SK-N-SH (cell line): Measurements from ENCODE around the gene GGT7. TPM values are rescaled to one million over a fixed set of nuclear protein-coding genes. Genes with fewer than 3 reads are reported as not detected.

Source experiments
- CTCF ChIA-PET: fragments of 300-600, 350-600 bp; formaldehyde crosslinking; extraction: SDS; loops from one replicate; lab custom pipeline; 2021; lab: Yijun Ruan, JAX
- POLR2A ChIA-PET: fragments of 350-600 bp; sonication (Branson Sonifier 250); formaldehyde crosslinking; extraction: SDS; loops from one replicate; lab custom pipeline; 2020; ENCODE audit warnings: antibody characterized with exemption, inconsistent platforms; lab: Yijun Ruan, JAX
- DNase-seq: peaks from one replicate; pipeline ENCODE4 v3.0.0; 2012
- H2AFZ ChIP-seq: fragments of 200-600 bp; sonication (generic); 2 replicates; pipeline ENCODE4 v1.8.1; 2016; ENCODE audit warnings: antibody characterized with exemption, mild to moderate bottlenecking, low read depth
- H3F3A ChIP-seq: fragments of 200-600 bp; sonication (generic); replicated peaks from 2 replicates; pipeline ENCODE3; 2016; ENCODE audit warnings: antibody characterized with exemption, mild to moderate bottlenecking; ENCODE audit not compliant: insufficient read depth
- H3K27ac ChIP-seq, 2 experiments: fragments of 200-500 bp in 1 of 2; fragments of 200-600 bp in 1 of 2; sonication (Bioruptor generic) in 1 of 2; sonication (generic), shearing (Covaris generic) in 1 of 2; 2 replicates each; pipeline versions ENCODE4 v1.5.1 to v1.6.1; 2014 to 2016; ENCODE audit warnings: low read depth in 2 of 2, inconsistent platforms in 1 of 2, low read length in 1 of 2, mild to moderate bottlenecking in 1 of 2, mixed read lengths in 1 of 2
- H3K27me3 ChIP-seq: fragments of 200-600 bp; sonication (generic), shearing (Covaris generic); 2 replicates; pipeline ENCODE4 v1.6.1; 2016; ENCODE audit warnings: mixed run types; ENCODE audit not compliant: insufficient read depth
- H3K36me3 ChIP-seq, 2 experiments: fragments of 200-500 bp in 1 of 2; fragments of 200-600 bp in 1 of 2; sonication (Bioruptor generic) in 1 of 2; sonication (generic) in 1 of 2; replicated peaks in 1 of 2; 2 replicates each; pipeline versions ENCODE3 to v1.5.1; 2014 to 2016; ENCODE audit warnings: low read length in 1 of 2, mild to moderate bottlenecking in 1 of 2; ENCODE audit not compliant: insufficient read depth in 2 of 2, control insufficient read depth in 1 of 2
- H3K4me1 ChIP-seq, 2 experiments: fragments of 200-500 bp in 1 of 2; fragments of 200-600 bp in 1 of 2; sonication (Bioruptor generic) in 1 of 2; sonication (generic), shearing (Covaris generic) in 1 of 2; 2 replicates each; pipeline versions ENCODE4 v1.5.1 to v1.6.1; 2014 to 2016; ENCODE audit warnings: low read depth in 1 of 2, low read length in 1 of 2, mixed run types in 1 of 2; ENCODE audit not compliant: insufficient read depth in 2 of 2, control insufficient read depth in 1 of 2
- H3K4me2 ChIP-seq: fragments of 200-600 bp; sonication (generic), shearing (Covaris generic); 2 replicates; pipeline ENCODE4 v1.6.1; 2017; ENCODE audit warnings: mixed run types
- H3K4me3 ChIP-seq, 2 experiments: fragments of 200-500 bp in 1 of 2; fragments of 200-600 bp in 1 of 2; sonication (Bioruptor generic) in 1 of 2; sonication (generic), shearing (Covaris generic) in 1 of 2; 2 replicates each; pipeline versions ENCODE4 v1.5.1 to v1.8.1; 2014 to 2016; ENCODE audit warnings: low read depth in 2 of 2, inconsistent platforms in 1 of 2, low read length in 1 of 2, mild to moderate bottlenecking in 1 of 2, mixed read lengths in 1 of 2, moderate library complexity in 1 of 2
- H3K79me2 ChIP-seq: fragments of 200-600 bp; sonication (generic); 2 replicates; pipeline ENCODE4 v1.8.1; 2017; ENCODE audit warnings: mild to moderate bottlenecking; ENCODE audit not compliant: insufficient read depth
- H3K9ac ChIP-seq: fragments of 200-600 bp; sonication (generic); 2 replicates; pipeline ENCODE4 v1.6.1; 2017; ENCODE audit warnings: mixed run types
- H3K9me2 ChIP-seq: fragments of 200-600 bp; sonication (generic); 2 replicates; pipeline ENCODE4 v1.6.1; 2017; ENCODE audit warnings: mixed run types
- H3K9me3 ChIP-seq: fragments of 200-600 bp; sonication (generic); 2 replicates; pipeline ENCODE4 v1.6.1; 2017; ENCODE audit warnings: mixed run types, mild to moderate bottlenecking, moderate library complexity
- H4K20me1 ChIP-seq: fragments of 200-600 bp; sonication (generic); 2 replicates; pipeline ENCODE4 v1.6.1; 2017; ENCODE audit warnings: mild to moderate bottlenecking, mixed run types; ENCODE audit not compliant: insufficient read depth
- CHD2 ChIP-seq: fragments of 150-350 bp; IDR thresholded peaks from 2 replicates; pipeline ENCODE4 v1.6.1; 2018; ENCODE audit warnings: low read length; ENCODE audit not compliant: partially characterized antibody
- EZH2phosphoT487 ChIP-seq: fragments of 200-600 bp; sonication (generic); IDR thresholded peaks from 2 replicates; pipeline ENCODE4 v1.6.1; 2017; ENCODE audit warnings: low read depth, mixed run types, mild to moderate bottlenecking, antibody characterized with exemption, moderate library complexity, borderline replicate concordance
- FOXM1 ChIP-seq: IDR thresholded peaks from 2 replicates; pipeline ENCODE4 v1.4.0; 2012; ENCODE audit warnings: low read depth, mild to moderate bottlenecking
- MXI1 ChIP-seq: IDR thresholded peaks from 2 replicates; pipeline ENCODE4 v1.6.1; 2012; ENCODE audit warnings: mild to moderate bottlenecking, low read depth, low read length, improper control_type of control experiment
- POLR2AphosphoS5 ChIP-seq: IDR thresholded peaks from 2 replicates; pipeline ENCODE4 v1.6.1; 2012; ENCODE audit warnings: low read depth, low read length
- RAD21 ChIP-seq: IDR thresholded peaks from 2 replicates; pipeline ENCODE4 v1.6.1; 2012; ENCODE audit warnings: mild to moderate bottlenecking, low read length
- REST ChIP-seq: IDR thresholded peaks from 2 replicates; pipeline ENCODE4 v1.6.1; 2012; ENCODE audit warnings: mild to moderate bottlenecking, low read depth, low read length, moderate library complexity
- SMC3 ChIP-seq: IDR thresholded peaks from 2 replicates; pipeline ENCODE4 v1.6.1; 2012; ENCODE audit warnings: low read depth, low read length, improper control_type of control experiment
- TAF1 ChIP-seq: IDR thresholded peaks from 2 replicates; pipeline ENCODE4 v1.6.1; 2012; ENCODE audit warnings: low read depth, mild to moderate bottlenecking, low read length, moderate library complexity, borderline replicate concordance
- USF2 ChIP-seq: fragments of 150-350 bp; IDR thresholded peaks from 2 replicates; pipeline ENCODE4 v1.6.1; 2017; ENCODE audit warnings: antibody characterized with exemption, low read length, low read depth, borderline replicate concordance
- YY1 ChIP-seq: IDR thresholded peaks from 2 replicates; pipeline ENCODE4 v1.4.0; 2012; ENCODE audit warnings: low read depth, mild to moderate bottlenecking
- WGBS: methylation state at CpG from one replicate; pipeline ENCODE4 v1.1.6; 2017; ENCODE audit warnings: low lambda C conversion rate; 5-methylcytosine and 5-hydroxymethylcytosine counted together
- polyA plus RNA-seq, 3 experiments: library from polyadenylated mRNA; depleted of rRNA; stranded (reverse); fragments of >200 nt; gene quantifications; 2 replicates each; pipeline ENCODE4 v1.2.3, GENCODE V29; 2012

GGT7 gene
- polyA plus RNA-seq, 1 of the 3 experiments (the other 2 are of a cell fraction) = 22.5 TPM

GRCh38 chr20:34872622-34873224, at the start of gene GGT7 (continued):
- TF ChIP-seq USF2 (no peak), YY1 (peak; percentile 52; the same call in 1 of the 2 replicates)

- no peaks in the 10 kb centered on the region for H3K9me2 ChIP-seq
- no peak overlapping the region for H3K4me3 ChIP-seq
- POLR2A ChIA-PET = no interaction called here
- peaks cover 0 to 4% of the 10 kb centered on the region in 2 experiments; a peak in 1 of 4 replicates for H3K4me1 ChIP-seq
- H3K4me2 ChIP-seq = no peak overlapping the region
- no peaks in the 10 kb centered on the region for H3K79me2 ChIP-seq
- no peak overlapping the region for H2AFZ ChIP-seq
- no peaks in the 10 kb centered on the region for H3K27me3 ChIP-seq
- no peaks in the 10 kb centered on the region for H4K20me1 ChIP-seq
- 83% methylated on average over 3 of the region's 3 CpGs for WGBS
- H3F3A ChIP-seq = peaks cover 4% of the 10 kb centered on the region
- DNase-seq = no peak
- H3K27ac ChIP-seq = no peak overlapping the region
- TF ChIP-seq RAD21 (no peak), REST (no peak), MXI1 (no peak), EZH2phosphoT487 (no peak), TAF1 (no peak), POLR2AphosphoS5 (no peak), FOXM1 (no peak), CHD2 (no peak), SMC3 (no peak)
- H3K9ac ChIP-seq = no peak overlapping the region
- H3K36me3 ChIP-seq = peaks cover 11 to 16% of the 10 kb centered on the region in 2 experiments
- CTCF ChIA-PET = no interaction called here
- H3K9me3 ChIP-seq = no peaks in the 10 kb centered on the region
Measured at GRCh38 chr20:34921436-34921835, 48.8 kb upstream of the GGT7 start.
